Measurements from ENCODE around the gene BCL2L15.

DNA sequence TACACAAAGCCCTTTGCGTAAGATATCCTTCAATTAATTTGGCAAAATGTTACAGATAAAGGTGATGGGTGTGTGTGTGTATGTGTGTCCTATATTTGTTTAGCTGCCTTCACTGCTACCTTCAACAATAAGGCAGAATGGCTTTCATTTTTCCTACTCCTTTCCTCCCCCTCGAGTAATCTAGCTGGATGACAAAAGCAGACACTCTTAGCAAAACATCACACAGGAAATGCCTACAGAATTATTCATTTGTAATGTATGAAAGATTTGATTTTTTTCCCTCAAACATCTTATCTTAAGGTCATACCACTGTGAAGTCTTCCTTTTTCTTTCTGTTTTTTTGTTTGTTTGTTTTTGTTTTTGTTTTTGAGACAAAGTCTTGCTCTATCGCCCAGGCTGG is 26.5 kb downstream of the BCL2L15 start:
- TF ChIP-seq GATA2 (IDR thresholded peaks at IDR 0.05; ENCODE audit: low read depth, low read length), result no peak
- TF ChIP-seq GATA3 (IDR thresholded peaks at IDR 0.05; ENCODE audit: low read depth, low read length), result no peak
